ENCODE results near the gene ZNF764. TPM values are rescaled to one million over a fixed set of nuclear protein-coding genes. Genes with fewer than 3 reads are reported as not detected.
A peak's percentile ranks its signal among the peaks of the same experiment; 100 is the strongest.
"Not testable (repeated sequence)": the region's sequence is repeated elsewhere in the genome, so short reads cannot be mapped to it uniquely, and the experiment has no call there.

The ZNF764 gene
- total RNA-seq, 8 experiments from 2014 or later, result 3.4 to 13.0 (median 9.3) TPM

DNA sequence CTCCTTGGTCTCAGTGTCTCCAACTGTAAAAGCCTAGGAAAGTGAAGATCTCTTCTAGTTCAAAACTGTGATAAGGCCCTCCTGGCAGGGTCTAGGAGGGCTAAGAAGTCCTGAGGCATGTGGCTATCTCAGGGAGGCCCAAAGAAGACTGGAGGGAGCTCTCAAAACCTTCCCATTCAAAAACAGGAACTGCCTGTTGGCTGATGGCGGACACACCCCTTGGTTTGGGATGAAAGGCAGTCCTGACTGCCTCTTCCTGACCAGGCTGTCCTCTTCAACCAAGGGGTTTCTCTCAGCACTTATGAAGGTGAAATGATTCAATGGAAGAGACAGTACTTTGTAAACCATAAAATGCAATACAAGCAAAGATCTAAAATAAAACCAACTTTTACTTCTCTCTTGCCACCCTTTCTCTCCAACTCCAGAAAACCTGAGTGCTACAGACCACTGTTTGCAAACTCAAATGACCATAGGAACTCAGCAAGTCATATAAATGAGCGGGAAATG is 4.7 kb downstream of the ZNF764 start:
- no peak for ATAC-seq (replicated peaks in 6 of 8)
- H3K4me3 ChIP-seq, result no peak overlapping the region
- peaks cover 8 to 11% of the 10 kb centered on the region in 2 donors for H3K4me1 ChIP-seq (replicated peaks in 1 of 2)
- in situ Hi-C loops (cut with MboI; ENCODE audit: low pct_unique_long_range_greater_than_20kb in 2 of 9, low sequenced_read_pairs in 9 of 9, unreplicated experiment in 9 of 9), result no loop called here
- H3K27ac ChIP-seq, result no peak overlapping the region
- WGBS, 10 experiments, result 82 to 100% (median 100%) methylated on average over 1 to 2 of the region's 2 CpGs; no CpG with 5 or more reads in 1 of the 10 experiments

GRCh38 chr16:30552956-30553355 is 5.2 kb downstream of the ZNF764 start:
- Histone ChIP-seq H3K27ac (no peak overlapping the region), H3K4me3 (no peak overlapping the region), H3K4me1 (replicated peaks in 1 of 2) (peaks cover 8 to 11% of the 10 kb centered on the region in 2 donors)
- in situ Hi-C loops (cut with MboI; ENCODE audit: low pct_unique_long_range_greater_than_20kb in 2 of 9, low sequenced_read_pairs in 9 of 9, unreplicated experiment in 9 of 9), result no loop called here
- ATAC-seq (replicated peaks in 6 of 8), result no peak
- 92 to 100% methylated on average over 1 to 2 of the region's 4 CpGs; no CpG with 5 or more reads in 8 of the 10 experiments for WGBS, 10 experiments

- ATAC-seq (replicated peaks in 6 of 8), result no peak
- Histone ChIP-seq H3K27ac (no peak overlapping the region), H3K4me3 (no peak overlapping the region), H3K4me1 (replicated peaks in 1 of 2) (peaks cover 2 to 5% of the 10 kb centered on the region in 2 donors)
- WGBS, 10 experiments, result 17 to 100% (median 81%) methylated on average over 1 to 3 of the region's 3 CpGs; no CpG with 5 or more reads in 2 of the 10 experiments
- in situ Hi-C loops (cut with MboI; ENCODE audit: low pct_unique_long_range_greater_than_20kb in 2 of 9, low sequenced_read_pairs in 9 of 9, unreplicated experiment in 9 of 9), result no loop called here
Measured at GRCh38 chr16:30551781-30552180, 6.4 kb downstream of the ZNF764 start.

- WGBS, 10 experiments, result 50 to 100% (median 78%) methylated on average over 1 to 8 of the region's 8 CpGs
- in situ Hi-C loops (cut with MboI; ENCODE audit: low pct_unique_long_range_greater_than_20kb in 2 of 9, low sequenced_read_pairs in 9 of 9, unreplicated experiment in 9 of 9), result no loop called here
- Histone ChIP-seq H3K4me3 (no peak overlapping the region), H3K27ac (no peak overlapping the region), H3K4me1 (replicated peaks in 1 of 2) (peaks cover 0 to 4% of the 10 kb centered on the region in 2 donors)
- no peak for ATAC-seq (replicated peaks in 6 of 8)
Measured at GRCh38 chr16:30548416-30549253, 9.5 kb downstream of the ZNF764 start.

DNA sequence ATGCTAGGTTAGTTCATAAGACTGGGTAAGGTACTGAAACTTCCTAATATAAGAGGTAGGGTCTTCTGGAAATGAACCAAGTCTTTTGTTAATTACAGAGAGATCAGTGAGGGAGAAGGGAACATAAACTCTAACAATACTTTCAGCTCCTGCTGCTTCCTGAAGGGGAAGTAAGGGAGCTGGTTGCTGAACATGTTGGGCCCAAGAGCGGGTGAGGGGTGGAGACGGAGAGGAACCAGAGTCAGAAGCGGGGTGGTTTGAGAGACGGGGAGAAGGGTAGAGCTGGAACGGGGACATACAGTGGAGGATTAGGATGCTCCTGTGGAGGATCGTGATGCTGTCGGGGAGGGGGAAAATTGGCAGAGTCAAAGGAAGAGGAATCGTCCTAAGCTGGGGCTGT is 12.1 kb downstream of the ZNF764 start:
- H3K27ac ChIP-seq, result no peak overlapping the region
- WGBS, 10 experiments, result 68 to 91% (median 82%) methylated on average over 1 to 7 of the region's 8 CpGs; no CpG with 5 or more reads in 4 of the 10 experiments
- in situ Hi-C loops (cut with MboI; ENCODE audit: low pct_unique_long_range_greater_than_20kb in 2 of 9, low sequenced_read_pairs in 9 of 9, unreplicated experiment in 9 of 9), result no loop called here
- no peak for ATAC-seq (replicated peaks in 6 of 8)
- no peak overlapping the region for H3K4me3 ChIP-seq
- H3K4me1 ChIP-seq (replicated peaks in 1 of 2), result peaks cover 6 to 14% of the 10 kb centered on the region in 2 donors

- WGBS, 10 experiments, result 68 to 100% (median 88%) methylated on average over 1 to 5 of the region's 5 CpGs
- H3K4me3 ChIP-seq, result no peak overlapping the region
- in situ Hi-C loops (cut with MboI; ENCODE audit: low pct_unique_long_range_greater_than_20kb in 2 of 9, low sequenced_read_pairs in 9 of 9, unreplicated experiment in 9 of 9), result no loop called here
- peaks cover 6 to 16% of the 10 kb centered on the region in 2 donors for H3K4me1 ChIP-seq (replicated peaks in 1 of 2)
- H3K27ac ChIP-seq, result no peak overlapping the region
- no peak for ATAC-seq (replicated peaks in 6 of 8)
Measured at GRCh38 chr16:30543067-30543466, 15.1 kb downstream of the ZNF764 start.

GRCh38 chr16:30541502-30542329 is 16.5 kb downstream of the ZNF764 start:
- 27 to 72% (median 47%) methylated on average over 2 to 6 of the region's 10 CpGs for WGBS, 10 experiments
- no peak overlapping the region for H3K4me3 ChIP-seq
- H3K4me1 ChIP-seq (replicated peaks in 1 of 2), result peaks cover 6 to 17% of the 10 kb centered on the region in 2 donors
- peak in 6 of 8 experiments; percentile 22 to 49 (median 32) for ATAC-seq (replicated peaks in 6 of 8)
- peak overlapping the region in 1 of 2 donors; percentile 10 for H3K27ac ChIP-seq
- in situ Hi-C loops (cut with MboI; ENCODE audit: low pct_unique_long_range_greater_than_20kb in 2 of 9, low sequenced_read_pairs in 9 of 9, unreplicated experiment in 9 of 9), result no loop called here

DNA sequence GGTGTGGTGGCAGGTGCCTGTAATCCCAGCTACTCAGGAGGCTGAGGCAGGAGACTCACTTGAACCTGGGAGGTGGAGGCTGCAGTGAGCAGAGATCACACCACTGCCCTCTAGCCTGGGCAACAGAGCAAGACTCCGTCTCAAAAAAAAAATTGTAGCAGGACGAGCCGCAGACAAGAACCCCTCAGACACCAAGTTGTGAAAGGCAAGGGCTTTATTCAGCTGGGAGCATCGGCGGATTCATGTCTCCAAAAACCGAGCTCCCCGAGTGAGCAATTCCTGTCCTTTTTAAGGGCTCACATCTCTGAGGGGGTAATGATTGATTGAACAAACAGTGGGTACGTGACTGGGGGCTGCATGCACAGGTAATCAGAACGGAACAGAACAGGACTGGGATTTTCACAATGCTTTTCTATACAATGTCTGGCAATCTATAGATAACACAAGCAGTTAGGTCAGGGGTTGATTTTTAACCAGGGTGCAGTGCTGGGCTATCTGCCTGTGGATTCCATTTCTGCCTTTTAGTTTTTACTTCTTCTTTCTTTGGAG is 17.2 kb downstream of the ZNF764 start:
- Histone ChIP-seq H3K4me1 (replicated peaks in 1 of 2) (peaks cover 10 to 24% of the 10 kb centered on the region in 2 donors), H3K27ac (peak overlapping the region in 1 of 2 donors; percentile 10)
- H3K4me3 ChIP-seq; in situ Hi-C loops (cut with MboI; ENCODE audit: low pct_unique_long_range_greater_than_20kb in 2 of 9, low sequenced_read_pairs in 9 of 9, unreplicated experiment in 9 of 9); ATAC-seq (replicated peaks in 6 of 8): not testable (repeated sequence)
- 36 to 87% (median 40%) methylated on average over 2 to 7 of the region's 9 CpGs; no CpG with 5 or more reads in 5 of the 10 experiments for WGBS, 10 experiments

- H3K4me3 ChIP-seq; ATAC-seq (replicated peaks in 6 of 8); in situ Hi-C loops (cut with MboI; ENCODE audit: low pct_unique_long_range_greater_than_20kb in 2 of 9, low sequenced_read_pairs in 9 of 9, unreplicated experiment in 9 of 9); H3K27ac ChIP-seq: not testable (repeated sequence)
- WGBS, 10 experiments, result 60 to 100% (median 100%) methylated on average over 1 to 11 of the region's 13 CpGs; no CpG with 5 or more reads in 5 of the 10 experiments
- H3K4me1 ChIP-seq (replicated peaks in 1 of 2), result peaks cover 13 to 27% of the 10 kb centered on the region in 2 donors
Measured at GRCh38 chr16:30539986-30540526, 18.1 kb downstream of the ZNF764 start.

GRCh38 chr16:30539000-30539964 is 18.9 kb downstream of the ZNF764 start:
- ATAC-seq (replicated peaks in 6 of 8), result no peak
- H3K4me3 ChIP-seq, result no peak overlapping the region
- WGBS, 10 experiments, result 20 to 100% (median 85%) methylated on average over 1 to 2 of the region's 8 CpGs; no CpG with 5 or more reads in 4 of the 10 experiments
- in situ Hi-C loops (cut with MboI; ENCODE audit: low pct_unique_long_range_greater_than_20kb in 2 of 9, low sequenced_read_pairs in 9 of 9, unreplicated experiment in 9 of 9), result no loop called here
- H3K27ac ChIP-seq, result no peak overlapping the region
- H3K4me1 ChIP-seq (replicated peaks in 1 of 2), result peaks cover 13 to 23% of the 10 kb centered on the region in 2 donors

DNA sequence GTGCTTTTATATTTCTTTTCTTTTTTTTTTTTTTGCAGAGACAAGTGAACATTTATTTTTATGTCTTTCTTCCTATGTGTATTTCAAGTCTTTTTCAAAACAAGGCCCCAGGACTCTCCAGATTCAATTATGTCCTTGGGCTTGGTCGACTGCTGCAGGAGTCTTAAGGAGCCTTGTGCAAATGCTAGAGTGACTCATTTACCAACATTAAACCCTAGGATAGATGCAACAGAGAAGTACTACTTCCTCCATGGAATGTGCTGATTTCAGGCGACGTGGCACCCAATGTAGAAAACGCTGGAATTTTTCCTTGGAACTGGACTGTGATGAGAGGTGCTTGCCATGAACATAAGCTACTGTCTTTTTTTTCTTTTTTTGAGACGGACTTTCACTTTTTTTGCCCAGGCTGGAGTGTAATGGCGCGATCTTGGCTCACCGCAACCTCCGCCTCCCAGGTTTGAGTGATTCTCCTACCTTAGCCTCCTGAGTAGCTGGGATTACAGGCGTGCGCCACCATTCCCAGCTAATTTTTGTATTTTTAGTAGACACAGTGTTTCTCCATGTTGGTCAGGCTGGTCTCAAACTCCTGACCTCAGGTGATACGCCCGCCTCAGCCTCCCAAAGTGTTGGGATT is 21.7 kb downstream of the ZNF764 start:
- H3K27ac ChIP-seq; ATAC-seq (replicated peaks in 6 of 8); in situ Hi-C loops (cut with MboI; ENCODE audit: low pct_unique_long_range_greater_than_20kb in 2 of 9, low sequenced_read_pairs in 9 of 9, unreplicated experiment in 9 of 9): not testable (repeated sequence)
- WGBS, 10 experiments, result 91 to 100% (median 94%) methylated on average over 2 to 13 of the region's 13 CpGs; no CpG with 5 or more reads in 1 of the 10 experiments
- H3K4me1 ChIP-seq (replicated peaks in 1 of 2), result peaks cover 16 to 28% of the 10 kb centered on the region in 2 donors
- peak overlapping the region in 1 of 5 donors; percentile 53 for H3K4me3 ChIP-seq
